Measurements from ENCODE around the gene OBSCN.
"Not testable (repeated sequence)": the region's sequence is repeated elsewhere in the genome, so short reads cannot be mapped to it uniquely, and the experiment has no call there.

The OBSCN gene

DNA sequence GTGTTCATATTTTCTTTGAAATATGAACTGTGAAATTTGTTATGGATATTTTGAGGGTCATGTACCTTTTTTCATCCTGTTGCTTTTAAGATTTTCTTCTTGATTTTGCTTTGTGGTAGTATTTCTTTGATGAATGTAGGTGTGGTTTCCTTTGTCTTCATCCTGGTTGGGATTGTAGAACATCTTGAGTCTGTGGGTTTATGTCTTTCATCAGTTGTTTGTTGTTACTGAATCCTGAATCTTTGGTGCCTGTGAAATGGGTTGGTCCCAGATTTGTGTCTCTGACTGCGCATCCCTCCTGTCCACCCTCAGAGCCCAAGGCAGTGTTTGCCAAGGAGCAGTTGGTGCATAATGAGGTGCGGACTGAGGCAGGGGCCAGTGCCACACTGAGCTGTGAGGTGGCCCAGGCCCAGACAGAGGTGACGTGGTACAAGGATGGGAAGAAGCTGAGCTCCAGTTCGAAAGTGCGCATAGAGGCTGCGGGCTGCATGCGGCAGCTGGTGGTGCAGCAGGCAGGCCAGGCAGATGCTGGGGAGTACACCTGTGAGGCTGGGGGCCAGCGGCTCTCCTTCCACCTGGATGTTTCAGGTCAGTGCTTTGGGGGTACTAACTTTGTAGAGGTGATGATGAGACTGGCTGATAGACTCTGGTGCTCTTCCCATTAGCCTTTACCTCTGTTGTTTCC is 38.5 kb downstream of the OBSCN start:
- peaks cover 5% of the 10 kb centered on the region for H3K36me3 ChIP-seq (ENCODE audit: insufficient read depth, low read length)
- H3K27me3 ChIP-seq (ENCODE audit: control insufficient read depth in 1 of 2, insufficient read depth in 2 of 2, low read length in 2 of 2) = no peaks in the 10 kb centered on the region
- H3K27ac ChIP-seq (ENCODE audit: low read depth, low read length) = no peak overlapping the region
- no peak overlapping the region for H3K4me3 ChIP-seq (ENCODE audit: low read depth in 1 of 2, low read length in 2 of 2)
- H3K4me1 ChIP-seq (ENCODE audit: insufficient read depth, low read length) = no peaks in the 10 kb centered on the region
- no peak overlapping the region for H3K9ac ChIP-seq (ENCODE audit: low read length)
- H3K9me3 ChIP-seq (ENCODE audit: low read length) = peaks cover 4% of the 10 kb centered on the region

DNA sequence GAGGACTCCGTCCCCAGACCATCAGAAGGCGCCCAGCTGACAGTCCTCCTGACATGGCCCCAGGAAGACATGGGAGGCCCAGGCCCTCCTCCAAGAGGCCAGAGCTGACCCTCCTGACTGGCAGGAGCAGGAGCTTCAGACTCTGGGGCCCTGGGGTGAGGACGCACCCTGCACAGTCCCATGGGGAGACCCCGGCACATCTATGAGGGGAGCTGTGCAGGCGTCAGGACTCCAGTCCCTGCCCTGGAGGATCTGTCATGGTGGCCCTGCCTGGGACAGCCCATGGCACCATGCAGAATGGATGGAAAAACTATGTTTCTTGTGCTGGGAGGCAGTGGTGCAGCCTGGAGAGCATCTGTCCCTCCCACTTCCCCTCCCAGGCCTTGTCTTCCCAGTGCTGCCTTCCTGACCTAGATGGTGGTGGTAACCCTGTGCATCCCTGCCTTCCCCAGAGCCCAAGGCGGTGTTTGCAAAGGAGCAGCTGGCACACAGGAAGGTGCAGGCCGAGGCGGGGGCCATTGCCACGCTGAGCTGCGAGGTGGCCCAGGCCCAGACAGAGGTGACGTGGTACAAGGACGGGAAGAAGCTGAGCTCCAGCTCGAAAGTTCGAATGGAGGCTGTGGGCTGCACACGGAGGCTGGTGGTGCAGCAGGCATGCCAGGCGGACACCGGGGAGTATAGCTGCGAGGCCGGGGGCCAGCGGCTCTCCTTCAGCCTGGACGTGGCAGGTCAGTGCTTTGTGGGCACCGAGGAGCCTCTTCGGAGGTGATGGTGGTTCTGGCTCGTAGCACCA is 41.9 kb downstream of the OBSCN start:
- Histone ChIP-seq H3K27ac (ENCODE audit: low read depth, low read length) (no peak overlapping the region), H3K36me3 (ENCODE audit: insufficient read depth, low read length) (peaks cover 5% of the 10 kb centered on the region), H3K4me1 (ENCODE audit: insufficient read depth, low read length) (no peaks in the 10 kb centered on the region), H3K27me3 (ENCODE audit: control insufficient read depth in 1 of 2, insufficient read depth in 2 of 2, low read length in 2 of 2) (no peaks in the 10 kb centered on the region), H3K9me3 (ENCODE audit: low read length) (no peaks in the 10 kb centered on the region), H3K9ac (ENCODE audit: low read length) (no peak overlapping the region), H3K4me3 (ENCODE audit: low read depth in 1 of 2, low read length in 2 of 2) (no peak overlapping the region)

DNA sequence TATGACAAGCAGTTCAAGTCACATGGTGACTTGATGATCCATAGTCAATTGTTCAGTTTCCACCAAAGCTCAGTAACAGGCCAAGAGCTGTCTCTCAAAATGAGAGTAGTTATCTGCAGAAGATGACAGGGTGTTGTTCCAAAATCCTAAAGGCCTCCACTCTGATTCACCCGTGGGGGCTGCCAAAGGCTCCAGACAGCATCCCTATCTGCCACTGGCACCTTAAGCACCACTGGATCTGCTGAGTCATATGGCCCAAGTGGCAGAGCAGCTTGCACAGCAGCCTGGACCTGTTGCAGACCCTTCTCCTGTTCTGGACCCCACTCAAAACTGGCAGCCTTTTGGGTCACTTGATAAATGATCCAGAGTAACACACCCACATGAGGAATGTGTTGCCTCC is 44.6 kb downstream of the OBSCN start:
- not testable (repeated sequence) for H3K36me3 ChIP-seq (ENCODE audit: insufficient read depth, low read length); H3K4me1 ChIP-seq (ENCODE audit: insufficient read depth, low read length); H3K27ac ChIP-seq (ENCODE audit: low read depth, low read length); H3K9me3 ChIP-seq (ENCODE audit: low read length); H3K9ac ChIP-seq (ENCODE audit: low read length); H3K27me3 ChIP-seq (ENCODE audit: control insufficient read depth in 1 of 2, insufficient read depth in 2 of 2, low read length in 2 of 2); H3K4me3 ChIP-seq (ENCODE audit: low read depth in 1 of 2, low read length in 2 of 2)

DNA sequence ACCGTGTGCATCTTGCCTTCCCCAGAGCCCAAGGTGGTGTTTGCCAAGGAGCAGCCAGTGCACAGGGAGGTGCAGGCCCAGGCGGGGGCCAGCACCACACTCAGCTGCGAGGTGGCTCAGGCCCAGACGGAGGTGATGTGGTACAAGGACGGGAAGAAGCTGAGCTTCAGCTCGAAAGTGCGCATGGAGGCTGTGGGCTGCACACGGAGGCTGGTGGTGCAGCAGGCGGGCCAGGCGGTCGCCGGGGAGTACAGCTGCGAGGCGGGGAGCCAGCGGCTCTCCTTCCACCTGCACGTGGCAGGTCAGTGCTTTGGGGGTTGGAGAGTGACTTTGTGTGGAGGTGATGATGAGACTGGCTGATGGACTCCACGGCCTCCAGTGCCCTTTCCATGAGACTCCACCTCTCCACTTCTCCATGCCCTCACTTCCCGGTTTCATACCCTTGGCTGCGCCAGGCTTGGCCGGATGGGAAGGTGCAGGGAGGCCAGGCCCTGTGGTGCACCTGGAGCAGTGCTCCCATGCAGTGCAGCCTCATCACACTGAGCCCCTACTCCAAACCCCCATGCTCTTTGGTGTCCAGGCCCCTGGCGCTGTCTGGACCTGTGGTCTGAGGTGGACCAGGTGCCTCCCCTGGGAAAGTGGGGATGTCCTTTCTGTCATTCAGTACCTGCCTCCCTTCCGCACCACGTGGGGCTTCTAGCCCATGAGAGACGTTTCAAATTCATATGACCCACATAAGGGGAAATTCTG is 49.0 kb downstream of the OBSCN start:
- no peaks in the 10 kb centered on the region for H3K4me1 ChIP-seq (ENCODE audit: insufficient read depth, low read length)
- no peaks in the 10 kb centered on the region for H3K9me3 ChIP-seq (ENCODE audit: low read length)
- no peaks in the 10 kb centered on the region for H3K27me3 ChIP-seq (ENCODE audit: control insufficient read depth in 1 of 2, insufficient read depth in 2 of 2, low read length in 2 of 2)
- H3K27ac ChIP-seq (ENCODE audit: low read depth, low read length) = no peak overlapping the region
- no peaks in the 10 kb centered on the region for H3K36me3 ChIP-seq (ENCODE audit: insufficient read depth, low read length)
- no peak overlapping the region for H3K9ac ChIP-seq (ENCODE audit: low read length)
- no peak overlapping the region for H3K4me3 ChIP-seq (ENCODE audit: low read depth in 1 of 2, low read length in 2 of 2)

DNA sequence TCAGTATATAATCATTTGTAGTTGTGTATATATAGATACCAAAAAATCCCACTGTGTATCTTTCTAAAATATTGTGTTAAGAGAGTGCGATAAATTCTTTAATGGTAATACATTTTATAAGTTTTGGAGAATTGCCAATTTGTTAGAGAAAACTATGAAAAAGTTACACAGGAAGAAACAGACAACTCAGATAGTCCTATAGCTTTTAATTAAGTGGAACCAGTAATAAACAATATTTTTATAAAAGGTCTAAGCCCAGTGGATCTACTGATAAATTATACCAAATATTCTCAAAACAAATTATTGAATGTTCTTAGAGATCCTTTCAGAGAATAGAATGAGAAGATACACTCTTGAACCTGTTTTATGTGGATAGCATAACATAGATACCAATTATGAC is 50.6 kb downstream of the OBSCN start:
- H3K9ac ChIP-seq (ENCODE audit: low read length) = no peak overlapping the region
- no peaks in the 10 kb centered on the region for H3K4me1 ChIP-seq (ENCODE audit: insufficient read depth, low read length)
- no peaks in the 10 kb centered on the region for H3K27me3 ChIP-seq (ENCODE audit: control insufficient read depth in 1 of 2, insufficient read depth in 2 of 2, low read length in 2 of 2)
- no peaks in the 10 kb centered on the region for H3K36me3 ChIP-seq (ENCODE audit: insufficient read depth, low read length)
- H3K9me3 ChIP-seq (ENCODE audit: low read length) = no peaks in the 10 kb centered on the region
- no peak overlapping the region for H3K27ac ChIP-seq (ENCODE audit: low read depth, low read length)
- no peak overlapping the region for H3K4me3 ChIP-seq (ENCODE audit: low read depth in 1 of 2, low read length in 2 of 2)

DNA sequence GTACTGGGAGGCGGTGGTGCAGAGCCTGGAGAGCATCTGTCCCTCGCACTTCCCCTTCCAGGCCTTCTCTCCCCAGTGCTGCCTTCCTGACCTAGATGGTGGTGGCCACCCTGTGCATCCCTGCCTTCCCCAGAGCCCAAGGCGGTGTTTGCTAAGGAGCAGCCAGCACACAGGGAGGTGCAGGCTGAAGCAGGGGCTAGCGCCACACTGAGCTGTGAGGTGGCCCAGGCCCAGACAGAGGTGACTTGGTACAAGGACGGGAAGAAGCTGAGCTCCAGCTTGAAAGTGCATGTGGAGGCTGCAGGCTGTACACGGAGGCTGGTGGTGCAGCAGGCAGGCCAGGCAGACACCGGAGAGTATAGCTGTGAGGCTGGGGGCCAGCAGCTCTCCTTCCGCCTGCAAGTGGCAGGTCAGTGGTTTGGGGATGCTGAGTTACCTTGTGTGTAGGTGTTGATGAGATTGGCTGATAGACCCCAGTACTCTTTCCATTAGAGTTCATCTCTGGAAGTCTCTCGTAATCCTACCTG is 51.6 kb downstream of the OBSCN start:
- Histone ChIP-seq H3K4me3 (ENCODE audit: low read depth in 1 of 2, low read length in 2 of 2) (no peak overlapping the region), H3K4me1 (ENCODE audit: insufficient read depth, low read length) (no peaks in the 10 kb centered on the region), H3K27ac (ENCODE audit: low read depth, low read length) (no peak overlapping the region), H3K36me3 (ENCODE audit: insufficient read depth, low read length) (no peaks in the 10 kb centered on the region), H3K27me3 (ENCODE audit: control insufficient read depth in 1 of 2, insufficient read depth in 2 of 2, low read length in 2 of 2) (no peaks in the 10 kb centered on the region), H3K9ac (ENCODE audit: low read length) (no peak overlapping the region), H3K9me3 (ENCODE audit: low read length) (no peaks in the 10 kb centered on the region)

DNA sequence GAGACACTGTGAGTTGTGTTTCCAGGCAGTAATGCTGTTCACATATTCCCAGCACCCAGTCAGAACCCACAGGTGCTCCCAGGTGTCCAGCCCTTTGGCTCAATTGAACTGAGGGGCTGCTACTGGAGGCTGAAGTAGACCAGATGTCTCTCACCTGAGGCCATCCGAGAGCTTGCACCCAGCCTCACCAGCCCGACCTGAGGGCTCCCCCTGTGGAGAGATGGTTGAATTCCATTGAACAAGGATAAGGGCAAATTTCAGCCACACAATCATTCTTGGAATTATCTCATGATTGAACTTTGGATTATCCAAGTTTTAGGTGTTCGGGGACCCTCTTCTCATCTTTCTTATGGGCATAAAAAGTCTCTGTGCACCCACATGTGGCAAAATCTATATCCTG is 52.1 kb downstream of the OBSCN start:
- H3K9me3 ChIP-seq (ENCODE audit: low read length) = no peaks in the 10 kb centered on the region
- no peak overlapping the region for H3K27ac ChIP-seq (ENCODE audit: low read depth, low read length)
- H3K27me3 ChIP-seq (ENCODE audit: control insufficient read depth in 1 of 2, insufficient read depth in 2 of 2, low read length in 2 of 2) = no peaks in the 10 kb centered on the region
- H3K36me3 ChIP-seq (ENCODE audit: insufficient read depth, low read length) = no peaks in the 10 kb centered on the region
- no peaks in the 10 kb centered on the region for H3K4me1 ChIP-seq (ENCODE audit: insufficient read depth, low read length)
- H3K9ac ChIP-seq (ENCODE audit: low read length) = no peak overlapping the region
- H3K4me3 ChIP-seq (ENCODE audit: low read depth in 1 of 2, low read length in 2 of 2) = no peak overlapping the region

DNA sequence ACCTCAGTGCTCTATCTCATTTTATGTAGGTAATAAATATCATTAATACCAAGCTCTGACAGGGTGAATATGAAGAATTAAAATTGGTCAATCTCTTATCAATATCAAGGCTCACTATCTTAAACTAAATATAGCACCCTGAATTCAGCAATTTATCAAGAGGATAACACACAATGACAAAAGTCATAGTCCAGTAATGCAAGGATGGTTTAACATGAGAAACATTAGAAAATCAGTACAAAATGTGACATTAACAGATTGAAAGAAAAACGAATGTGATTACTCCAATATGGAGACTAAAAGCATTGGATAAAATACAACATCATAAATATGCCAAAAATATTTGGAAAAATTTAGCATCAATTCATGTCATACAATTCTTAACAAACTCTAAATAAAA is 53.9 kb downstream of the OBSCN start:
- H3K9me3 ChIP-seq (ENCODE audit: low read length) = no peaks in the 10 kb centered on the region
- no peak overlapping the region for H3K4me3 ChIP-seq (ENCODE audit: low read depth in 1 of 2, low read length in 2 of 2)
- H3K27me3 ChIP-seq (ENCODE audit: control insufficient read depth in 1 of 2, insufficient read depth in 2 of 2, low read length in 2 of 2) = no peaks in the 10 kb centered on the region
- H3K36me3 ChIP-seq (ENCODE audit: insufficient read depth, low read length) = no peaks in the 10 kb centered on the region
- no peak overlapping the region for H3K27ac ChIP-seq (ENCODE audit: low read depth, low read length)
- no peaks in the 10 kb centered on the region for H3K4me1 ChIP-seq (ENCODE audit: insufficient read depth, low read length)
- H3K9ac ChIP-seq (ENCODE audit: low read length) = no peak overlapping the region

DNA sequence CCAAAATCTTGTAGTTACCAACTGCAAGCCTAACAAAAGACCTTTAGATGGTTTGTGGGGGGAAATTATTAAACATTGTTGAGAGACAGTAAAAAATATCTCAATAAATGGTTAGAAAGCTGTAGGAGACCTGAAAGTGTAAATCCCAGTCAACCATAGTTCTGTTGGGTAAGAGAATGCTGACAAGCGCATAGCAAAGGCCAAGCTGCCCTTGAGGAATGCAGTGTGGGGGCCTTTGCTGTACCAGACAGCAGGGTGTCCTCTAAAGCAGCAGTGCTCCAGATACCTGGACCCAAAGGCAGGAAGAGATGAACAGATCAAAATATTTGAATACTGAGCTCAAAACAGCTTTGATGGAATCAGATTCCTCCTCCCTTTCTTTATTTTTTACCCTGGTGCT is 54.6 kb downstream of the OBSCN start:
- Histone ChIP-seq H3K9ac (ENCODE audit: low read length) (no peak overlapping the region), H3K27ac (ENCODE audit: low read depth, low read length) (no peak overlapping the region), H3K27me3 (ENCODE audit: control insufficient read depth in 1 of 2, insufficient read depth in 2 of 2, low read length in 2 of 2) (no peaks in the 10 kb centered on the region), H3K4me3 (ENCODE audit: low read depth in 1 of 2, low read length in 2 of 2) (no peak overlapping the region), H3K4me1 (ENCODE audit: insufficient read depth, low read length) (no peaks in the 10 kb centered on the region), H3K36me3 (ENCODE audit: insufficient read depth, low read length) (peaks cover 5% of the 10 kb centered on the region), H3K9me3 (ENCODE audit: low read length) (no peaks in the 10 kb centered on the region)

DNA sequence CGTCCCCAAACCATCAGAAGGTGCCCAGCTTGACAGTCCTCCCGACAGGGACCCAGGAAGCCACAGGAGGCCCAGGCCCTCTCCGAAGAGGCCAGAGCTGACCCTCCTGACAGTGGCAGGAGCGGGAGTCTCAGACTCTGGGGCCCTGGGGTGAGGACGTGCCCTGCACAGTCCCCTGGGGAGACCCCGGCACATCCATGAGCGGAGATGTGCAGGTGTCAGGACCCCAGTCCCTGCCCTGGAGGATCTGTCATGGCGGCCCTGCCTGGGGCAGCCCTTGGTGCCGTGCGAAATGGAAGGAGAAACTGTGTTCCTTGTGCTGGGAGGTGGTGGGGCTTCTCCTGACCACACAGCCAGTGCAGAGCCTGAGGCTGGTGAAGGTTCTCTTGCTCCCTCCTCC is 55.8 kb downstream of the OBSCN start:
- no peaks in the 10 kb centered on the region for H3K9me3 ChIP-seq (ENCODE audit: low read length)
- no peak overlapping the region for H3K27ac ChIP-seq (ENCODE audit: low read depth, low read length)
- no peaks in the 10 kb centered on the region for H3K4me1 ChIP-seq (ENCODE audit: insufficient read depth, low read length)
- H3K4me3 ChIP-seq (ENCODE audit: low read depth in 1 of 2, low read length in 2 of 2) = no peak overlapping the region
- H3K36me3 ChIP-seq (ENCODE audit: insufficient read depth, low read length) = peaks cover 5% of the 10 kb centered on the region
- H3K27me3 ChIP-seq (ENCODE audit: control insufficient read depth in 1 of 2, insufficient read depth in 2 of 2, low read length in 2 of 2) = no peaks in the 10 kb centered on the region
- no peak overlapping the region for H3K9ac ChIP-seq (ENCODE audit: low read length)

DNA sequence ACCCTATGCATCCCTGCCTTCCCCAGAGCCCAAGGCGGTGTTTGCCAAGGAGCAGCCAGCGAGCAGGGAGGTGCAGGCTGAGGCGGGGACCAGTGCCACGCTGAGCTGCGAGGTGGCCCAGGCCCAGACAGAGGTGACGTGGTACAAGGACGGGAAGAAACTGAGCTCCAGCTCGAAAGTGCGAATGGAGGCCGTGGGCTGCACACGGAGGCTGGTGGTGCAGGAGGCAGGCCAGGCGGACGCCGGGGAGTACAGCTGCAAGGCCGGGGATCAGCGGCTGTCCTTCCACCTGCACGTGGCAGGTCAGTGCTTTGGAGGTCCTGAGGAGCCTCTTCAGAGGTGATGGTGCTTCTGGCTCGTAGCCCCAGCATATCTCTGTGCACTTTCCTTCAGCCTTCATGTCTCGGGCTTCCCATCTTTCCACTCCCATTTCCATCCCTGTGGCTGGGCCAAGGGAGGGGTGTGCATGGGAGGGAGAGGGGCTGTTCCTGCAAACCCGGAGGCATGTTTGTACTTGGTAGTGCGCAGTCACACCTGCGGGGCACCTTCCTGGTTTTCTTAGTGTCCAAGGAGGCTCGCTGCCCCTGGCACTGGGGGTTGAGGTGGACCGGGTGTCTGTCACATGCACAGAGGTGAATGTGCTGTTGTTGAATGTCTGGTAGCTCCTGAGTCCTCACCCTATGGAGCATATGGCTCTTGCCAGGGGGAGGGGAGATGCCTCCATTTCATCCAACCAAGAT is 56.4 kb downstream of the OBSCN start:
- Histone ChIP-seq H3K4me1 (ENCODE audit: insufficient read depth, low read length) (no peaks in the 10 kb centered on the region), H3K36me3 (ENCODE audit: insufficient read depth, low read length) (peaks cover 5% of the 10 kb centered on the region), H3K27me3 (ENCODE audit: control insufficient read depth in 1 of 2, insufficient read depth in 2 of 2, low read length in 2 of 2) (no peaks in the 10 kb centered on the region), H3K27ac (ENCODE audit: low read depth, low read length) (no peak overlapping the region), H3K9me3 (ENCODE audit: low read length) (no peaks in the 10 kb centered on the region), H3K4me3 (ENCODE audit: low read depth in 1 of 2, low read length in 2 of 2) (no peak overlapping the region), H3K9ac (ENCODE audit: low read length) (no peak overlapping the region)

Data from muscle layer of colon (tissue), 2 donors.